ENCODE measurements around the gene SCAMP2.

DNA sequence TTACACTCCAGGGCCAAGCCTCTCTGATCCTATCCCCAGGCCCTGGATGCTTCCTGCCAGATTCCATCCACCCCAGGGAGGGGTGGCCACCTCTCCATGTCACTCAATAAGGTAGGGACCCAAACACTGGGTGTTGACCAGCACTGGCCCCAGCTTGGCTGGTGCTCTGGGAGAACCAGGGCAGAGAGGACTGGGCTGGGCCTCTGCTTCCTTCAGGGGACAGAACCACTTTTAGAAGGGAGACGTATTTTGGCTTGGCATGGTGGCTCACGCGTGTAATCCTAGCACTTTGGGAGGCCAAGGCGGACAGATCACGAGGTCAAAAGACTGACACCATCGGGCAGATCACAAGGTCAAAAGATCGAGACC lies 51.4 kb downstream of the SCAMP2 start:
- TF ChIP-seq, protein P1, sequence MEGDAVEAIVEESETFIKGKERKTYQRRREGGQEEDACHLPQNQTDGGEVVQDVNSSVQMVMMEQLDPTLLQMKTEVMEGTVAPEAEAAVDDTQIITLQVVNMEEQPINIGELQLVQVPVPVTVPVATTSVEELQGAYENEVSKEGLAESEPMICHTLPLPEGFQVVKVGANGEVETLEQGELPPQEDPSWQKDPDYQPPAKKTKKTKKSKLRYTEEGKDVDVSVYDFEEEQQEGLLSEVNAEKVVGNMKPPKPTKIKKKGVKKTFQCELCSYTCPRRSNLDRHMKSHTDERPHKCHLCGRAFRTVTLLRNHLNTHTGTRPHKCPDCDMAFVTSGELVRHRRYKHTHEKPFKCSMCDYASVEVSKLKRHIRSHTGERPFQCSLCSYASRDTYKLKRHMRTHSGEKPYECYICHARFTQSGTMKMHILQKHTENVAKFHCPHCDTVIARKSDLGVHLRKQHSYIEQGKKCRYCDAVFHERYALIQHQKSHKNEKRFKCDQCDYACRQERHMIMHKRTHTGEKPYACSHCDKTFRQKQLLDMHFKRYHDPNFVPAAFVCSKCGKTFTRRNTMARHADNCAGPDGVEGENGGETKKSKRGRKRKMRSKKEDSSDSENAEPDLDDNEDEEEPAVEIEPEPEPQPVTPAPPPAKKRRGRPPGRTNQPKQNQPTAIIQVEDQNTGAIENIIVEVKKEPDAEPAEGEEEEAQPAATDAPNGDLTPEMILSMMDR (IDR thresholded peaks at IDR 0.05; ENCODE audit: low read length), result no peak
- TF ChIP-seq EZH2phosphoT487 (IDR thresholded peaks at IDR 0.05; ENCODE audit: low read length), result no peak

Data from MM.1S (cell line).